Kidney epithelial cell (primary cell): Measurements from ENCODE around the gene RNF217. TPM values are rescaled to one million over a fixed set of nuclear protein-coding genes. Genes with fewer than 3 reads are reported as not detected.

Experiments used
- DNase-seq: peaks from one replicate; pipeline ENCODE4 v3.0.0-alpha.2; 2010; ENCODE audit warnings: low read depth
- H3K27me3 ChIP-seq: 2 replicates; pipeline ENCODE4 v1.6.0; 2011; ENCODE audit warnings: low read length; ENCODE audit not compliant: control insufficient read depth, insufficient read depth
- H3K36me3 ChIP-seq: 2 replicates; pipeline ENCODE4 v1.5.1; 2011; ENCODE audit warnings: low read length; ENCODE audit not compliant: control insufficient read depth, insufficient read depth
- H3K4me3 ChIP-seq: 2 replicates; pipeline ENCODE4 v1.5.1; 2011; ENCODE audit warnings: low read depth, mild to moderate bottlenecking, control low read depth, low read length
- CTCF ChIP-seq: IDR thresholded peaks from 2 replicates; pipeline ENCODE4 v1.5.1; 2011; ENCODE audit warnings: mild to moderate bottlenecking, moderate library complexity, low read length, control low read depth, inconsistent platforms; ENCODE audit not compliant: insufficient read depth, poor library complexity, severe bottlenecking
- total RNA-seq: library from RNA; depleted of rRNA; stranded (reverse); fragments of >200 nt; gene quantifications from 2 replicates; pipeline ENCODE4 v1.2.3, GENCODE V29; 2015

The RNF217 gene
- total RNA-seq, 1 donor from 2014 or later = 22.1 TPM

- H3K27me3 ChIP-seq = no peaks in the 10 kb centered on the region
- no peak for TF ChIP-seq CTCF
- H3K36me3 ChIP-seq = no peaks in the 10 kb centered on the region
- no peak overlapping the region for H3K4me3 ChIP-seq
- no peak for DNase-seq
Measured at GRCh38 chr6:125129354-125129753, 167.1 kb downstream of the RNF217 start.

- H3K36me3 ChIP-seq = no peaks in the 10 kb centered on the region
- no peak for DNase-seq
- no peak for TF ChIP-seq CTCF
- H3K4me3 ChIP-seq = no peak overlapping the region
- H3K27me3 ChIP-seq = no peaks in the 10 kb centered on the region
Measured at GRCh38 chr6:125132058-125132457, 169.8 kb downstream of the RNF217 start.

GRCh38 chr6:125136378-125136777 lies 174.1 kb downstream of the RNF217 start:
- DNase-seq = no peak
- H3K27me3 ChIP-seq = no peaks in the 10 kb centered on the region
- no peak for TF ChIP-seq CTCF
- H3K36me3 ChIP-seq = no peaks in the 10 kb centered on the region
- no peak overlapping the region for H3K4me3 ChIP-seq

- DNase-seq = no peak
- H3K4me3 ChIP-seq = no peak overlapping the region
- H3K36me3 ChIP-seq = no peaks in the 10 kb centered on the region
- TF ChIP-seq CTCF = no peak
- H3K27me3 ChIP-seq = no peaks in the 10 kb centered on the region
Measured at GRCh38 chr6:125138083-125138482, 175.8 kb downstream of the RNF217 start.

GRCh38 chr6:125140808-125141207 lies 178.6 kb downstream of the RNF217 start:
- TF ChIP-seq CTCF = no peak
- H3K36me3 ChIP-seq = no peaks in the 10 kb centered on the region
- H3K27me3 ChIP-seq = no peaks in the 10 kb centered on the region
- no peak overlapping the region for H3K4me3 ChIP-seq
- no peak for DNase-seq

Other genes with a start within 250 kb of the RNF217 start
- 57.7 and 63.3 TPM in 2 replicates for gene TPD52L1, start 191.3 kb downstream of the RNF217 start, total RNA-seq